NCI-H446 (cell line): Measurements from ENCODE around the gene EPHA10.

Source experiments
- DNase-seq, 2 experiments: peaks; one replicate each; lab custom pipeline; 2025; lab: John Stamatoyannopoulos, UW

EPHA10 gene

DNA sequence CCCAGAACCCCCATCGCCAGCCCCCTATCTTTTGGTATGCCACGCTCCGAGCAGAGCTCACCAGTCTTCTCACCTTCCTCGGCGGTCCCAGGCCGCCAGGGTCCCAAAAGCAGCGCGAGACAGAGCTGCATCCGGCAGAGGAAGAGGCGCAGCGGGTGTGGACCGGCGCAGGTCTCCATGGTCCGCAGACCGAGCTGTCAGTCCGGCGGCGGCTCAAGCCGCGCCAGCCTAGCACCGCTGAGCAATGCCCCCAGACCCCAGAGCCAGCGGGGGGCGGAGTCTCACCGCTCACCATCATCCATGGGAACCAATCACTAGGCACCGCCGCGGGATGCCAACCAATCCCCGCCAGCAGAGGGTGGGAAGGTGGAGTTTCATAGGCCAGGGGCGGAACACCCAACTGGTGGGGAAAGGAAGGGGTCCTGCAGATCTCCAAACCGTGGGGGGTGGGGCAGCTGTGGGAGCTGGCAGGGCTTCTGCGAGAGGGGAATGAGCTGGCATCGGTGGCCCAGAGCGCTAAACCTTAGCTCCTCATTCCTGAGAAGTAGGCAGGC, at the start of gene EPHA10:
Gene EPHA10 (minus strand): TSS at position 233 of the 554 bp plus-strand sequence. CDS start 54 bp downstream, at position 179.
- peak; percentile 85 to 92 for DNase-seq

DNA sequence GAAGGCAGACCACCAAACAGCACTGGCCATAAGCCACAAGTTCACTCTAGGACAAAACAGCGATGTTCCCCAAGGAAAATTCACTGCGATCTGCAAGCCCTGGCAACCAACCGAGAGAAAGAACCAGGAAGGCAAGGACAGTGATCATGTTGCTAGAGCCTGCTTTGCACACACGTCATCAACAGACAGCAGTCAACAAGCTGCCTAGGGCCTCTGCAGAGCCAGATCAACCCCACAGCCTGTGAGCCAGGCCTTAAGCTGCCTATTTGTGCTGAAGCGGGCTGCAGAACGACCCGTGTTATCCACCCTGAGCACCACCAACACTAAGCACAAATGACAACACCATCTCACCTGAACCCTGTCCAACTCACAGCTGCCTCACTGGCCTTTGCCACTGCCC, 49.3 kb upstream of the EPHA10 start:
- no peak for DNase-seq

DNA sequence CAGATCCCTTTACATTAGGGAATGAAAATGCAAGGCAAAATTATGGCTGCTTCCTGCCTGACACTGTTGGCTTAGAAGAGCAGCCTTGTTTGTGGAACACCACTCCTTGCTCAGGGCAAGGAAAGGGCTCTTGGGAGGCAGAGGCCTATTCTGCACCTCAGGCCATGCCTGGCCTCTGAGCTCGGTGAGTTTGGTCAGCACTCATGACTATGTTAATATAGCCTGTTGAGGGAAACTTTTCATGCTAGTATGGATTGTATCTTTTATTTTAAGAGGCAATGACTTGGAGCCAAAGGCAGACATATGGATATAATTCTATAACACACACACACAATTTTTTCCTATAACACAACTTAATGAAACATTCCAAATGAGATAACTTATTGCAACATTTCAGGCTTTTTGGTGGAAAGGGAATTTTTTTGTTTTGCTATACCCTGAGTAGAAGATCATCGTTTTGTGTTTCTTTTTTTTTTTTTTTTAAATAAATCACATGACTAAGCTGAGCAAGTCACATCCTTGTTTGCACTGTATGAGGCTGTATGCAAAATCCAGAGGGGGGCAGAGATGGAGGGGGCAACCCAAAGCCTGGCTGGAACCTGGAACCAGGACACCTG, 48.7 kb upstream of the EPHA10 start:
- no peak for DNase-seq

DNA sequence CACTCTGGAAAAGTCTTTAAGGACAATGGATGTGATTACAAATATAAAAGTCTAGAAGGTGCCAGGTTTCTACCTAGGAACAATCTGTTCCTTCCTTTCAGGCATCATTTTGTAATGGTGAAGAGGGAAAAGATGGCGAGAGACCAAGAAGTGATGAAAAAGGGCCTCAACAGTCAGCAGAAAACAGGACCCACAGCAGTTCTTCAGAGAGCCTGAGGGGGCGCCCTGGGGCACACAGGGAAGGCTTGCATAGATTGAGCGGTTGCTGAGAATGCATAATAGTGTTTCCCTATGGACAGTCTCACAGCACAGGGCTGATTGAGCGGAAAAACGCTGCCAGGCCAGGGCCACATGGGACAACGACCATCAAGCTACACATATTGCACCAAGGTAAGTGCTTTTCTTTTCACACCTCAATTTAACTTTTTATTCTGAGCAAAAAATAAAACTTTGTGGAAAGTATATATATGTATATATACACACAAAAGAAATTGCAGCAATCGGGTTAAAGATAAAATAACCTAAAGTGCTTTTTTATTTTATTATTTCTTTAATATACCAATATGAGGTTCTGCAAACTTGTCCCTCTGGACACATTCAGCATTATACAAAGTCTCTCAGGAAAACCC, 46.2 kb upstream of the EPHA10 start:
- DNase-seq, result peak; percentile 42 to 77

DNA sequence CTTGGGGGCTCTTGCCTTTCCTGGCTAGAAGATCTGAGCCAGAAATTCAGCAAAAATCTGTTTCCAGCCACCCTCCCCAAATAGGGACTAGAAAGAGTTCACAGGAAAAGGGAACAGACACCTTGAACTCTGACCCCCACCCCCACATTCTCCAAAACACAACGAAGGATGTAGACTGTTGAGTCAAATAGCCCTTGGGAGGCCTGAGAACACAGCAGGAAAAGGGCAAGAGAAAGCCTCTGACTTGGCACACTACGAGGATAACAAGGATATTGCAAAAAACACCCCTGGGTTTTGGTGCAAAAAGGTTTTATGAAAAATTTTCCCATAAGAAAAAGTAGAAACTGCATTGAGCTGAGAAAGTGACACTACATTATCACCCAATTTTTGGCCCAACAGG, 45.0 kb upstream of the EPHA10 start:
- DNase-seq, result no peak

DNA sequence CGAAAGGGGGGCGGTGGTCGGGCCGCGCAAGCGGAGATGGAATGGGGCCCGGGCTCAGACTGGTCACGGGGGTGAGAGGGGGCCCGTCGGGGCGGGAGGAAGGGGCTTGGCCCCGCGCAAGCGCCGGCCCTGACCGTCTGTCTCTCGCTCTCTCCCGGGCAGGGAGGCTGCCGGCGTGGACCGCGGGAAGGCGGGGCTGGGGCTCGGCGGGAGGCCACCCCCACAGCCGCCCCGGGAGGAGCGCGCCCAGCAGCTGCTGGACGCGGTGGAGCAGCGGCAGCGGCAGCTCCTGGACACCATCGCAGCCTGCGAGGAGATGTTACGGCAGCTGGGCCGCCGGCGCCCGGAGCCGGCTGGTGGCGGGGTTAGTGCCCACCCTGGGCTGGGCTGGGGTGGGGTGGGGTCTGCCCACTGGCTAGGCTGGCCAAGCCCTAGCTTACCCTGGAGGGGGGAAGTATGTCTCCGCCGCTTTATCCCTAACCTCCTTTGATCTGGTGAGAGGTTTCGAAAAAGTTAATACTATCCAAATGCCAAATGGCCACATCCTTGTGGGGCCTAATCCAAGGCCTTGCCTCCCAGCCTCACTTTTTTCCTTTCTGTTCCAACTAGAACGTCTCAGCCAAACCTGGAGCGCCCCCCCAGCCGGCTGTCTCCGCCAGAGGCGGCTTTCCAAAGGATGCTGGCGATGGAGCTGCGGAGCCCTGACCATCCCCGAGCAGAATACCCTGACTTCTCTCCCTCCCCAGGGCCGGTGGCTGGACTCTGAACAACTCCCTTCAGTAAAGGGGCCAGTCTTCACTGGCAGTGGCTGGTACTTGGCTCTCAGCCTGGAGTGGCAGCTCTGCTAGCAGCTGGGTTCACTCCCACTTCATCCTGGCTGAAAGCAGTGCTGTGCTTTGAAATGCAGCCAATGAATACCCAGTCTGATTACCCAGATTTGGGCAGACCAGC, 43.7 kb upstream of the EPHA10 start:
- DNase-seq, result peak; percentile 88 to 93

DNA sequence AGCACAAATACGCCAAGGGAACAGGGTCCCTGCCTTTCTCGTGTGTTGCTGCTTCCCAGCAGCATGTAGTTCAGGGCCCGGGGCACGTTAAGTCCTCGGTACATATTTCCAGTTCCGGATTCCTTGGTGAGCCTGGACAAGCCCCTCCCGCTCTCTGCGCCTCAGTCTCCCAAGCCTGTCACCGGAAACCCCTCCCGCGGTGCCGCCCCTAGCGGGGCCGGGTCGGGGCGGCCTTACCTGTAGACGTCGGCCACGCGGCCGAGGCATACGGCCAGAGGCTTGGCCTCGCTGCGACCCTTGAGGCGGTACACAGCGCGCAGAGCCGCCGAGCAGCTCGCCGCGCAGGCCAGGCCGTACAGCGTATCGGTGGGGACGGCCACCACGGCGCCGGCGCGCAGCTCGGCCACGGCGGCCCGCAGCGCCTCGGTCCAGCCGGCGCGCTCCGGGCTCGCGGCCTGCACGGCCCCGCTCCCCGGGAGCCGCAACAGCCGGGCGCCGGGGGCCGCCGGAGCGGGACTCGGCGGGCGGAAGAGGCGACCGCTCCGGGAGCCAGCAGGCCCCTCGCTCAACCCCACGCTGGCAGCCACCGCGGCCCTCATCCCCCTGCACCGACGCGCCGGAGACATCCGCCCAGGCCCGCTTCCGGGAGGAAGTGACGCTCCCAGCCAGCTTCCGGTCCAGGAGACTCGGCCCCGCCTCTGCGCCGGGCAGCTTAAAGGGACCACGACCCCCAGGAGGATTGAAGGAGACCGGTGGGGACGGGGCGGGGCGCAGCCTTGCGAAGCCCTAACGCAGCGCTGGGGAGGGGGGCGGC, 42.8 kb upstream of the EPHA10 start, which contains the start of the genes C1orf122 and YRDC:
Gene C1orf122 (plus strand): TSS at position 236 of the 814 bp plus-strand sequence. CDS start 615 bp downstream, outside the sequence.
Gene YRDC (minus strand): TSS at position 654 of the 814 bp plus-strand sequence. CDS start 28 bp downstream, at position 626.
- peak; percentile 86 to 97 for DNase-seq

DNA sequence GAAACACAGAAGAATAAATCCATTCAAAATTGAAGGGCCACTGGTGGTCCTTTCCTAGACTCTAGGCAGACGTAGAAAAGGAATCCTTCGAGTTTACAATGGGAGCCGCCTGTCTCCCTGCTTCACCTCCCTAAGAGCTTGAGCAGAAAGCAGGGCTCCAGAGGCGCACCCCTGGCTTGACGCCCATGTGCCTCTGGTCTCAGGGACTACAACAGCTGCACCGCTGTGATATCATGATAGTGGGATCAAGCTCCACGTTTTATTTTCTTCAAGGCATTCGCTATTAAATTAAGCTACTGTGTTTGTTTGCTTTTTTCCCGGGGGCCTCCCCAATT, 42.3 kb upstream of the EPHA10 start:
- no peak for DNase-seq

DNA sequence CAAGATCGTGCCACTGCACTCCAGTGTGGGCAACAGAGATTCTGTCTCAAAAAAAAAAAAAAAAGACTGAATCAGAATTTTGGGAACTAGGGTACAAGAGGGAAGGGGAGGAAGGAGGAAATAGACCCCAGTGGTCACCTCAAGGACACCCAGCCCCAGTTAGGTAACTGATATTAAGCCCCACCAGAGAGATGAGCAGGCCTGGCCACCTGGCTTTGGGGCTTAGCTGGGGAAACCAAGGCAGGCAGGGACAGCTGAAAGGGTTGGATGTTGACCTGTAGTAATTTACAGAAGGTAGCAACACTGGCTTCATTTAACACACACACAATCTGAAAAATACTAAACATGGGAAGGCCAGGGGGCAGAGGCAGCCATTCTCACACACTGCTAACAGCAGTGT, 37.5 kb upstream of the EPHA10 start:
- no peak for DNase-seq

DNA sequence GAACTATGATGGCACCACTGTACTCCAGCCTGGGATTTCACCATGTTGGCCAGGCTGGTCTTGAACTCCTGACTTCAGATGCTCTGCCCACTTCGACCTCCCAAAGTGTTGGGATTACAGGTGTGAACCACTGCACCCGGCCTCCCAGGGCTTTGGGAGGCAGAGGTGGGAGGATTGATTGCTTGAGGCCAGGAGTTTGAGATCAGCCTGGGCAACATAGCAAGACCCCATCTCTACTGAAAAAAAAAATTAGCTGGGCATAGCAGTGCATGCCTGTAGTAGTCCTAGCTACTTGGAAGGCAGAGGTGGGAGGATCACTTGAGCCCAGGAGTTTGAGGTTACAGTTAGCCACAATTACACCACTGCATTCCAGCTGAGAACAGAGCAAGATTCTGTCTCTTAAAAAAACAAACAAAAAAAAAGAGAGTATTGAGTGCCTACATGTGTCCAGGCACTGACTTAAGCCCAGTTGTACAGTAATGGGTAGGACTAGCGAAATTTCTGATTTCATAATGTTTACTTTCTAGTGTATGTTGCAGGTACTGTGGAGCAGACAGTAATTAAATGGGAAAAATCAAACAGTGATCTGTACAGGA, 32.9 kb upstream of the EPHA10 start:
- DNase-seq, result no peak

DNA sequence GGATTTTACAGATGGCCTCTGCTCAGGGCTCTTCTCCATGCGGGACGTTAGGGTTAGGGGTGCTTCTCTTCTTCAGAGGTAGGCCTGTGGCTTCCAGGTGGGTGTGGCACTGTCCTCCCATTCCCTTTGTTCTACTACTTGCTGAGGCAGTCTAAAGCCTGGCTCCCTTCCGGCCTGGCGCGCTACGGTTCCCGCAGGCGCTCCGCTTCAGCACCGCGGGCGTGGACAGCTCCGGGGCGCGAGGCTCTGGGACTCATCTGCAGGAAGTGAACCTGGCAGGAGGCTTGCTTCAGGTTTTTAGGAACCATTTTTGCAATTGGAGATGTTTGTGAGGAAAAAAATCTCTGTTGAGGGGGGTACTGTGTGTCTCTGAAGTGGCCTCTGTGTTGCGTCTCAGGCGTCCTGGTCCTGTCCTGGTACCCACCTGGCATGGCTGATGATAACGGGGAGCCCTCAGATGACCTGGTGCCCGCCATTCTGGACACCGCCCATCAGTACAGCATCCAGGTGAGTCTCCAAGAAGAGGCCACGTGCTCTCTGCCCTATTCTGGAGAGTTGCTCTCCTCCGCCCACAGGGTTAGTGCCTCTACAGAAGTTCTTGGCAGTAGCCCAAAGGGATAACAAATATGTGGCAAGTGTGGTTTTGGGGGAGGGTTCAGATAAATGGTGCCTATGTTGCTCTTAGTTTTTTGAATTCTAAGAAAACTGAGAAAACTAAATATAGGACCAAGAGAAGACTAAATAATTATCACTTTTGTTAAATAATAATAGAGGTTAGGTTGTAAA, 30.6 kb upstream of the EPHA10 start:
- peak in 1 of 2 experiments; percentile 18 for DNase-seq

DNA sequence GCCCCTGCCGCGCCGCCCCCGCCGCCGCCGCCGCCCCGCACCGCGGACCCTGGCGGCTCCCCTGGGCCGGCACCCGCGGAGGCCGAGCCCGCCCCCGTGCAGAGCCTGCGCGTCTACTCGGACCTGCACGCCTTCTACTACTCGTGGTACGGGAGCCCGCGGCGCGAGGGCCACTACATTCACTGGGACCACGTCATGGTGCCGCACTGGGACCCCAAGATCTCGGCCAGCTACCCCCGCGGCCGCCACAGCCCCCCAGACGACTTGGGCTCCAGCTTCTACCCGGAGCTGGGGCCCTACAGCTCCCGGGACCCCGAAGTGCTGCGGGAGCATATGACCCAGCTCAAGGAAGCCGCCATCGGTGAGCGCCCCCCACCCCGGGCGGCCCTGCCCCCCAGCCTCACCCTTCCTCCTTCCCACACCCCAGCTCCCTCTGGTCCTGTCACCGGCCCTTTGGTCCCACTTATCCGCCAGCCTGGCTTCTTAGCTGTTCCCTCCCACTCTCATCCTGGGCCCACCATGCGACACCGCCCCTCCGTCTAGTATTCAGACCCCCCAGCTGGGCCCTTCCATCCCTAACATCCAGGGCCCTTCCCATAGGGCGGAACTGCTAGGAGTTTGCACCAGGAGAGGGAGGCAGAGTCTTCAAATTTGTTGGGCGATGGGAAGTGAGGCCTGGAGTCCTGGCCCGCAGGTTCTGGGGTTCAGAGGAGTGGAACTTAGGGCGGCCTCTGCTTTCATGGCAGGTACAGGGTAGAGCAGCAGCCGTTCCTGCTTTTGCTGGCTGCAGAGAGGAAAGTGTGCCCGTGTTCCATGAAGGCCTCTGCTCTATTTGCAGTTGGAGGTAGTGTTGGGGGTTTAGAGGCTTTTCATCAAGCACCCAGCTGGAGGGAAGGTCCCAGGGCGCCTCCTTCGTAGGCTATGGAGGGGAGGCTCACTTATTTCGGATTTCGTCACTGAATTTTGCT, 29.7 kb upstream of the EPHA10 start:
- peak in 1 of 2 experiments; percentile 20 for DNase-seq

DNA sequence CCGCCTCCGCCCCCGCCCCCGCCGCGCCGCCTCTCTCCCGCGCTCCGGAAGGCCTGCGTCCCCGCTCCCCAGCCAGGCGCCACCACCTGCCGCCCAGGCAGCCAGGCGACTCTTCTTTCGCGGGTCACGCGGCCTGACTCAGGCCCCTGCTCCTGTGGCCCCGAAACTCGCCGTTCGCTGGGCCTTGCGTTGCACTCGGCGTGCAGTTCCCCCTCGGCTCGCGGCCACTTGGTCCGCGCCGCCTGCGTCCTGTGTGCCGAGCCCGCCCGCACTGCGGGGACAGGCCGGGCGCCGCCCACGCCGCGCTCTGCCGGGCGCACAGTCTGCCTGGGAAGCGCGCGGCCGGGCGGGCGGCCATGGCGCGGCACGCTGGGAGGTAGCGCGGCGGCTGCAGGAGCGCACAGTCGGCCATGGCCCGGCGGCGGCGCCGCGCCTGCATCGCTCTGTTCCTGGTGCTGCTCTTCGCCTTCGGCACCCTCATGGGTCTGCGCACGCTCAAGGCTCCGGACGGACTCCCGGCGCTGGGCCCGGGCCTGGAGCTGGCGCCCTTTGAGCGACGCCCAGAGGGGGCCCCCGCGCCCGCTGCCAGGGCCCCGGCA, 29.0 kb upstream of the EPHA10 start, which contains the start of gene MANEAL:
Gene MANEAL (plus strand): TSS at position 75 of the 599 bp plus-strand sequence. CDS start 336 bp downstream, at position 411.
- DNase-seq, result peak in 1 of 2 experiments; percentile 72

DNA sequence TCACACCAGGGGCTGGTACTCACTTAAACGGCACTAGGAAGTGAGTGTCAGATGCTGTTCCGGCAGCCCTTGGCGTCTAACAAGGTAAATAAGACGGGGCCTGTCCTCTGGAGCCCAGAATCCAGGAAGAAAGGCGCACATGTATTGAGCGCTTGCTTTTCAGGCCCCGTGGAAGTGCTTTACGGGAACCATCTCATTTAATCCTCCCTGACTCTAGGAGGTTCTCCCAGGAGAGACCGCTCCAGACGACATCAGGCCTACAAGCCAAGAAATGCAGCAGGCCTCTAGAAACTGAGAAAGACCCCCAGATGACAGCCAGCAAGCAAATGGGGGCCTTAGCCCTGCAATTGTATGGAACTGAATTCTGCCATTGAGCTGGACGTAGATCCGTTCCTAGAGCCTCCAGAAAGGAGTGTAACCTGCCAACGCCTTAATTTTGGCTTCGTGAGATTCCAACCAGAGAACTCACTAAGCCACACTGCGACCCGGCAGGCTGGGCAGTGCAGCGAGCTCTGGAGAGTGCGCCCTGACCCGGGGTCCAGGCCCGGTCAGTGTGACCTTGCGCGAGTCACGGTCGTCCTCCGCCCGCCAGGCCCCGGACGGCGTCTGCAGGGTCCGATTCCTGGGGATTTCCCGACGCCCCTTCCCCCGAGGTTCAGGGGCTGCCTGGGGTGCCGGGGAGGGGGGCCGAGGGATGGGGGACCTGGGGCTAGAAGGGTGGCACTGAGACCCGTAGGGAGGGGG, 28.2 kb upstream of the EPHA10 start:
- DNase-seq, result no peak

DNA sequence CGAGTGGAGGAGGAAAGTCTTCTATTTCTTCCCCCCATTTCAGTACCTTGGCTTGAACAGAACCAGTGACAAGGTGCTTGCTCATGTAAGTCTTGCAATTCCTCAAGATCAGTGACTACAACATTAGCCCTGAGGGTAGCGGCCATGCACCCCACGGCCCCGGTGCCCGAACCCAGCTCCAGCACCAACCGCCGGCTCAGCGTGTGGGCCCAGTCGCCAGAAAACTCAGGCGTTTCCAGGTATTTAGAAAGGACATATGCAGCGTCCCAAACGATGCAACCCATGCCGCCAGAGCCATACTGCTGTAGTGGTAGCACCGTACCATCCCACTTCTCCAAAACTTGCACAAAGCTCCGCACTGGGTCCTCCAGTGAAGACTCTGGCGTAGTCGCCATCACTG, 17.6 kb upstream of the EPHA10 start:
- DNase-seq, result no peak

DNA sequence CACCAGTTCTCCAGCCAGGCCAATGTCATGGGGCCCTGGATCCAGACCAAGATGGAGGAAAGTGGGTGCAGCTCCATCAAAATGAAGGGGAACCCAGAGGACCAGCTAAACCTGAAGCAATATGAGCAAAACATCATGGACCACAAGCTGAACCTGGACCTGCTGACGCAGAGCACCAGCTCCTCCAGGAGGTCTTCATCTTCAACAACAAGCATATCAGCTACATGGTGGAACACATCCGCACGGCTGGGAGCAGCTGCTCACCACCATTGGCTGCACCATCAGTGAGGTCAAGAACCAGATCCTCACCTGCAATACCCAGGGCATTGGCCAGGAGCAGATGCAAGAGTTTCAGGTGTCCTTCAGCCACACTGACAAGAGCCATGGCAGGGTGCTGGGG, 13.7 kb upstream of the EPHA10 start:
- no peak for DNase-seq

DNA sequence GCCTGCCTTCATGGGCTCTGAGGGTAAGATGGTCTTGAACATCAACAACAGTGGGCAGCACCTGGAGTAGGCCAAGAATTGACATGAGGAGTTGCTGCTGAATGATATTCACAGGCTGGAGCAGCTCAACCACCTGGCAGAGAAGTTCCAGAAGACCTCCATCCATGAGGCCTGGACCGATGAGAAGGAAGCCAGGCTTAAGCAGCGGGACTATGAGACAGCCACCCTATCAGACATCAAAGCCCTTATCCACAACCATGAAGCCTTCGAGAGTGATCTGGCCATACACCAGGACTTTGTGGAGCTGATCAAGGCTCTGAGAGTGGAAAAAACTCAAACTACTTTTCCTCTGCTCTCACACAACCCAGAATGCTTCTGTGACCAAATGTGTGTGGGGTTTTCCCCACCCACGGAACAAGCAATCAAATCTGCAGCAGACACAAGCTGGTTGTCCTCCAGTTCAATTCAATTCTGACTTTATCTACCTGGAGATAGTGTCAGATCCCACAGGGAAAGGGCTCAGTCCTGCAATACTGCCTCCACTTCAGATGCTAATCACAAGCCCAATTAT, 12.1 kb upstream of the EPHA10 start:
- no peak for DNase-seq
